ENCODE data around the gene PAXX. TPM values are rescaled to one million over a fixed set of nuclear protein-coding genes. Genes with fewer than 3 reads are reported as not detected.

The PAXX gene
- total RNA-seq, 1 experiment from 2014 or later = 44.1 TPM

- DNase-seq (ENCODE audit: low spot score) (peak; percentile 89), ATAC-seq (peak; percentile 21)
- Mint-ChIP-seq H3K27ac (no peak overlapping the region), H3K27me3 (ENCODE audit: low read depth) (peaks cover 3% of the 10 kb centered on the region; the same call in 1 of the 2 replicates), H3K4me1 (peaks cover 3% of the 10 kb centered on the region; the same call in 1 of the 2 replicates), H3K4me3 (no peak overlapping the region), H3K9me3 (no peaks in the 10 kb centered on the region), H3K36me3 (no peaks in the 10 kb centered on the region)
- POLR2A ChIA-PET = no interaction called here
- TF ChIP-seq CREM (CRISPR knock-in tag; IDR thresholded peaks at IDR 0.05) (no peak), HMGXB4 (CRISPR knock-in tag; IDR thresholded peaks at IDR 0.05) (0 out of 2 replicates have a peak, but pooled peaks have one; percentile 58), CREB1 (CRISPR knock-in tag; IDR thresholded peaks at IDR 0.05) (no peak), NFYB (CRISPR knock-in tag; conservative IDR thresholded peaks at IDR 0.05; ENCODE audit: low read depth) (no peak), MXD4 (CRISPR knock-in tag; IDR thresholded peaks at IDR 0.05; ENCODE audit: borderline replicate concordance) (no peak), GRHL2 (CRISPR knock-in tag; IDR thresholded peaks at IDR 0.05; ENCODE audit: insufficient replicate concordance, severe bottlenecking) (no peak), ATF2 (CRISPR knock-in tag; IDR thresholded peaks at IDR 0.05; ENCODE audit: borderline replicate concordance, low read depth) (no peak), CTCF (IDR thresholded peaks at IDR 0.05) (peak; percentile 46), ATF3 (CRISPR knock-in tag; conservative IDR thresholded peaks at IDR 0.05) (no peak), EMX1 (CRISPR knock-in tag; IDR thresholded peaks at IDR 0.05) (no peak), HMGA2 (CRISPR knock-in tag; IDR thresholded peaks at IDR 0.05) (no peak), ATF1 (CRISPR knock-in tag; IDR thresholded peaks at IDR 0.05) (no peak), E2F5 (CRISPR knock-in tag; IDR thresholded peaks at IDR 0.05) (no peak), PREB (CRISPR knock-in tag; IDR thresholded peaks at IDR 0.05; ENCODE audit: borderline replicate concordance) (no peak), USF2 (CRISPR knock-in tag; IDR thresholded peaks at IDR 0.05) (peak; percentile 42; the same call in 1 of the 2 replicates), ETV6 (CRISPR knock-in tag; IDR thresholded peaks at IDR 0.05) (no peak), JUN (CRISPR knock-in tag; IDR thresholded peaks at IDR 0.05) (no peak), MYBL2 (CRISPR knock-in tag; IDR thresholded peaks at IDR 0.05) (no peak)
- CTCF ChIA-PET = interaction anchor here (0.5 to 6.2 kb wide), 29 partner anchors 9 to 613 kb away, joined by 3 to 117 read pairs (median 4); partner anchors contain the start of genes ABCA2, CLIC3, FBXW5 and FUT7
These were observed 16.6 kb upstream of the PAXX start for GRCh38 chr9:136975644-136976043.

Measured in WTC11 (cell line).